M059J (cell line): Measurements from ENCODE around the gene CRHR1. TPM values are rescaled to one million over a fixed set of nuclear protein-coding genes. Genes with fewer than 3 reads are reported as not detected.
A peak's percentile ranks its signal among the peaks of the same experiment; 100 is the strongest.

Experiments
- DNase-seq: peaks from one replicate; pipeline ENCODE4 v3.0.0-alpha.2; 2012; ENCODE audit warnings: low read depth
- total RNA-seq: library from RNA; depleted of rRNA; stranded (reverse); fragments of >200 nt; shearing (Covaris generic); gene quantifications from 2 replicates; pipeline ENCODE4 v1.2.3, GENCODE V29; 2014; rRNA removed

CRHR1 gene
- total RNA-seq, 1 experiment from 2014 or later, result not detected

DNA sequence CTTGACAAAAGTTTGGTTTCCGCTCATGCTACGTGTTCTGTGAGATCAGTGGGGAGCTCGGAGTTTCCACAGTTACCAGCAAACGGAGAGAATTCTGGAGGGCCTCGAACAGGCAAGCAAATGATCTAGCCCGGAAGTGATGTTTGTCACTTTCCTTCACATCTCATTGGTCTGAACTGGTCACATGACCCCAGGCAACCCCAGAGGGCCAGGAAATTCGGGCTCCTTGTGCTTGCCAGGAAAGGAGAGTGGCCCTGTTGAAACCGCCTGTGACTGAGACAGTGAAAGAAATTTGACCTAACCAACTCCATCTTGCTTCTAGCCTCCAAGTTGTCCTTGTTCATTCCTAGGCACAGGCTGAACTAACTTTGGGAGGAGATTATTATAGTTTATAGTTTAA is 83.6 kb downstream of the CRHR1 start:
- DNase-seq, result peak; percentile 4

DNA sequence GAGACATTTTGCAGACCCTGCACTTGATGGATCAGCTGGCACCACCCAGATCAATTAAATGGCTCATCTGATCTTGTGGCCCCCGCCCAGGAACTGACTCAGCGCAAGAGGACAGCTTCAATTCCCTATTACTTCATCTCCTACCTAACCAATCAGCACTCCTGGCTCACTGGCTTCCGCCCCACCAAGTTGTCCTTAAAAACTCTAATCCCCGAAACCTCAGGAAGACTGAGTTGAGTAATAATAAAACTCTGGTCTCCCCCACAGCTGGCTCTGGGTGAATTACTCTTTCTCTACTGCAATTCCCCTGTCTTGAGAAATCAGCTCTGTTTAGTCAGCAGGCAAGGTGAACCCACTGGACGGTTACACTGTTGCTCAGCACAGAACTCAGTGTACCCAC is 84.2 kb downstream of the CRHR1 start:
- peak; percentile 8 for DNase-seq

DNA sequence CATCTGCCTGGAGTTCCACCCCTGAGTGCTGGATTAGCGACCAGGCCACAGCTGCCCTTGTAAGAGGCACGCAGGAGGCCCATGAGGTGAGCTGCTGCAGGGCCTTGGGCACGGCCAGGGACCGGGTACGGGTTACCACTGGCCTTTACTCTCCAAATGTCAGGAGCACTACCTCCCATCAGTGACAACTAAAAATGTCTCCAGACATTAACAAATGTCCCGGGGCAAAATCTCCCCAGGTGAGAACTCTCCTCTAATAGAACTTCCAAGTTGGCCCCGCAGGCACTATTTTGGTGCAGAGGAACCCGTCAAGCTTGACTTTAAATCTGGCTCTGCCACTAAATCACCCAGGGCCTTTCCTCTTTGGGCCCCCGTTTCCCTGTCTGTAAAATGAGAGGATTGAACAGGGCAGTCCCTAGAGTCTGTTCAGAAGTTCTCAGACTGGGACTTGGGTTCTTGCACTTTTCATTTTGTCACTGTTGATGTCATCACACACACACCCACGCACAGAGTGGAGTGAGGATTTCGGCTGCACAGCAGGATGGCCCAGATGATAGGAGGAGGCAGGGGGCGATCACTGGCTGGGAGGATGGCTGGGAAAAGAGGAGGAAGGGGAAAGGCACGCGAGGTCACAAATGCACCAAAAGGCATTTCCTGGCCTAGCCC is 85.7 kb downstream of the CRHR1 start:
- no peak for DNase-seq

DNA sequence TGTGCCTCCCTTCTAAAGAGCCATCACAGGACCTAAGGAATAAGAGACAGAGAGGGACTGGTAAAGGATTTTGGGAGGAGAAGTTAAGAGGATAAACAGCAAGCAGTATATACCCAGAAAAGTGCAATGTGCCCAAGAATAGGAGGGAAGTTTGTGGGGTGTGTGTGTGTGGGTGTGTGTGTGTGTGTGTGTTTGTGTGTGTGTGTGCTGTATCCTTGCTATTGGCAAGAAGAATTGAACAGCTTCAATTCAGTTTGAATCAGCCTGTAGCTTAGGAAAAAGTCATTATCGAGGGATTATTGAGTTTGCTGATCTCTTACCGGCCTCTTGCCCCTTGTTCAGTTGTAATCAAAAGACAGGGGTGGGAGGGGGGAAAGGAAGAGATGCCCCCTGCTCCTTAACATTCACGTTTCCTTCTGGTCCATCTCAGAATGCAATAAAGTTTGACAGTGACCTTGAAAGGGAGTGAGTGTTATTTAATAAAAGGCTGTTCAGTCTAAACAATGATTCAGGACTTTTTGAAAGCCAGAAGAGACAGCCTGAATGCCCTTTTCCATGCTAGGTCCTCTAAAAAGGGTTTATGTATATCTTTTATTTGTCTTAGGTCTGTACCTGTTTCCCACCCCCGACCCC is 86.3 kb downstream of the CRHR1 start:
- DNase-seq, result no peak

DNA sequence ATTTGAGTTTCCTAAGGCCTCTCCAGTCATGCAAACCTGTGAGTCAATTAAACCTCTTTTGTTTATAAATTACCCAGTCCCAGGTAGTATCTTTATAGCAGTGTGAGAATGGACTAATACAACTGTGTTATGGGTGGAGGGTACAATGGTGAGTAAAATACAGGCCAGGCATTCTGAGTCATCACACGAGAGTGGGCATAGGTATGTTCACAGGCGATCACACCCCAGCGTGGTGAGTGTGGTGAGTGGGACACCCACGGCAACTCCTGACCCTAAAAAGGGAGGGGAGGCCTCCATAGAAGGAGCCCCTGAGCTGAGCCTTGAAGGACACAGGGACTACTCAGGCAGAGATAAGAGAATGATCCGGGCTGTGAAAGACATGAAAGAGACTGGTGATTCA is 87.6 kb downstream of the CRHR1 start:
- no peak for DNase-seq

DNA sequence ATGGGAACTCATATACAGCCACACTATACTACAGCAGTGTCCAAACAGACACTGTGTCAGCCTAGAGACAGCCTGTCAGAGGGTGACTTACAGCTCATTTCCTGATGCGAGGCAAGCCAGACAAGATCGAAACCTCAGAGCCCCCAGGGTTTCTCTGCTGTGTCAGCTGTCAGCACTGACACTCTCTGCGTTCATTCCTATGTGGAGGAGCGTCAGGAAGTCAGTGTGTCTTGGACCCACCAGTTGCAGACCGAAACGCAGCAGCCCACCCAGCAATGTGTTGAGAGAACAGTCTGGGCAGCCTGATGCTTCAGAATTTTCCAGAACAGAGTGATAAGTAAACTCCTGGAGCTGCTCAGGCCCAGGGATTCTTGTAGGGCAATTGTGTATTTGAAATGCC is 89.6 kb downstream of the CRHR1 start:
- peak; percentile 25 for DNase-seq

DNA sequence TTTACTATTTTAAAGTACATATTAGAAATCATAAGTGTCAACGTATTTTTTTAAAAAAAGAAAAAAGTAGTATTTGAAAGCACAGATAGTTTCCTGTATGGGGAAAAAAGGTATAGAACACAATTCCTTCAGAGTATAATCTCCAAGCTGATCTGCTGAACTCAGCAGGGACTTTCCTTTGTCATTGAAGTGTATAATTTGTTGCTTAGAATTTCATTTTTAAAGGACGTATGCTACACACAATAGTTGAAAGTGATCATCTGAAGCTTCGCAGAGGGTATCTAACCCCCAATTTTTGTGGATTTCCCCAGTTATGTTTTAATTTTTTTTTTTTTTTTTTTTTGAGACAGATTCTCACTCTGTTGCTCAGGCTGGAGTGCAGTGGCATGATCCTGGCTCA is 90.0 kb downstream of the CRHR1 start:
- no peak for DNase-seq

DNA sequence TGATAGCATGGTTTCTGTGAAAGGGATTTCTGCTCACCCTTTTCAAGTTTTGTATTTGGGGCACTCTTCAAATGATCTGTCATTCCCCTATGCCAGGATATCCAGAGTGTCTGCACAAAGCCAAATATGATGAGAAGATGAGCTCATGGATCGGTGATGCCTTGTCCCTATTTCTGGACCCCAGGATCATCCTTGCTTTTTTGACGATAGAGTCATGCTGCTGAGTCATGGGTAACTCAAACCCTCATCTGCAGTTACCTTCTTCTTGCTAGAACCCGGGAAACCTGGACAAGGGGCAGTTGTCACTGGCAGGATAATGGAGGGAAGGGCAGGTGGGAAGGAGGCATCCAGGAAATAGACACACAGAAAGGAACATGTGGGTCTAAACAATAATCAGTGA is 92.4 kb downstream of the CRHR1 start:
- DNase-seq, result no peak

DNA sequence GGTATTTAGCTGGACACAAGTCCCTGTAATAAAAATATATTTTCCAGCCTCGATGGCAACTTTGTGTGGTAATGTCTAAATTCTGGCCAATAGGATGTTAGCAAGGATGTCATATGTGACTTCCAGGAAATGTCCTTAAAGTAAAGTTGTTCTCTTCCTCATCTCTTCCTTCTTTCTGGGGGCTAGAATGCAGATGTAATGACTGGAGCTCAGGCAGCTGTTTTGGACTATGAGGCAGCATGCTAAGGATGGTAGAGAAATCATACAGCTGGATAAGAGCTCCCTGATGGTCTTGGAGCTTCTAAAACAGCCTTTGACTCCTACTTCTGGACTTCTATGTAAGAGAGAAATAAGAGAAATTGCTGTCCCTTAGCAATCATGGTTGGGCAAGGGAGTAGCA is 93.3 kb downstream of the CRHR1 start:
- no peak for DNase-seq

DNA sequence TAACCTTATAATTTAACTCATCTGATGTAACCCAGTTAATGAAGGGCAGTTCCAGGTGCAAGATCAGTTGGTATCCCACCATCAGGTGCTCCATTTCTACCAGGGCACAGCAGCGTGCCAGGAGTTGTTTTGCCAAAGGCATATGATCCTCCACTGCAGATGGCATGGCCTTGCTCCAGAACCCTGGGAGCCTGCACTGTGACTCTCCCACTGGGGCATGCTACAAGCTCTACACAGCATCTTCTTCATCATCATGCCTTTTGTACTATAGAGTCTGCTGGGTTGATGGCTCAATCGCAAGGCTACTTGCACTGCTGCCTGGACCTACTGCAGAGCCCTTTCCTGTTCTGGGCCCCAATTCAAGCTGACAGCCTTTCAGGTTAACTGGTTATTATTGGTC is 98.9 kb downstream of the CRHR1 start:
- no peak for DNase-seq

Other genes with a start within 250 kb of the CRHR1 start
- gene SPPL2C, start 60.6 kb downstream of the CRHR1 start, total RNA-seq, result not detected in 2 replicates
- 0.15 and 0.20 TPM in 2 replicates for gene MAPT, start 110.2 kb downstream of the CRHR1 start, total RNA-seq
- gene STH, start 214.9 kb downstream of the CRHR1 start, total RNA-seq, result not detected in 2 replicates